ENCODE measurements around the gene MTHFR. TPM values are rescaled to one million over a fixed set of nuclear protein-coding genes. Genes with fewer than 3 reads are reported as not detected.

MTHFR gene
- total RNA-seq, 4 donors from 2014 or later, result 10.2 to 24.7 (median 18.1) TPM

Other genes with a start within 250 kb of the MTHFR start
- gene FBXO2, start 151.5 kb downstream of the MTHFR start, total RNA-seq, result 10 to 100 TPM in 1 of 4 donors, 1 to 10 TPM in 3; 2.0 to 20.8 (median 4.8) TPM
- 1 to 10 TPM; 1.7 to 9.4 (median 5.4) TPM for gene FBXO44, start 151.1 kb downstream of the MTHFR start, total RNA-seq
- 10 to 100 TPM; 15.7 to 34.4 (median 25.5) TPM for gene FBXO6, start 141.8 kb downstream of the MTHFR start, total RNA-seq
- 10 to 100 TPM; 41.2 to 57.4 (median 46.9) TPM for gene MAD2L2, start 124.8 kb downstream of the MTHFR start, total RNA-seq
- gene DRAXIN, start 114.3 kb downstream of the MTHFR start, total RNA-seq, result not detected
- 100 to 1,000 TPM in 2 of 4 donors, 10 to 100 TPM in 2; 37.8 to 144 (median 103) TPM for gene AGTRAP, start 69.8 kb downstream of the MTHFR start, total RNA-seq
- 1 to 10 TPM in 1 of 4 donors, under 1 TPM in 1, not detected in 2; 1.00 to 1.4 TPM for gene C1orf167, start 43.8 kb downstream of the MTHFR start, total RNA-seq
- gene CLCN6, start 227 bp upstream of the MTHFR start, total RNA-seq, result 10 to 100 TPM in 1 of 4 donors, 1 to 10 TPM in 3; 7.1 to 11.9 (median 9.5) TPM
- 1 to 10 TPM in 2 of 4 donors, under 1 TPM in 1, not detected in 1; 0.53 to 4.2 (median 1.9) TPM for gene NPPA, start 41.8 kb upstream of the MTHFR start, total RNA-seq
- not detected for gene NPPB, start 53.0 kb upstream of the MTHFR start, total RNA-seq
- gene KIAA2013, start 120.5 kb upstream of the MTHFR start, total RNA-seq, result 100 to 1,000 TPM in 1 of 4 donors, 10 to 100 TPM in 3; 71.0 to 126 (median 85.1) TPM
- gene PLOD1, start 128.8 kb upstream of the MTHFR start, total RNA-seq, result 10 to 100 TPM; 23.9 to 66.5 (median 54.8) TPM
- gene MFN2, start 174.5 kb upstream of the MTHFR start, total RNA-seq, result 100 to 1,000 TPM; 176 to 282 (median 217) TPM
- 10 to 100 TPM; 32.4 to 43.1 (median 40.1) TPM for gene MIIP, start 213.5 kb upstream of the MTHFR start, total RNA-seq

All from gastrocnemius medialis (tissue), 4 donors.